ENCODE results near the gene CRAT. TPM values are rescaled to one million over a fixed set of nuclear protein-coding genes. Genes with fewer than 3 reads are reported as not detected.

The CRAT gene
- total RNA-seq, 4 donors from 2014 or later: 20.0 to 42.4 (median 27.4) TPM

- Histone ChIP-seq H3K4me3 (no peak overlapping the region), H3K9me3 (no peaks in the 10 kb centered on the region), H3K27me3 (no peaks in the 10 kb centered on the region), H3K4me1 (no peaks in the 10 kb centered on the region), H3K36me3 (no peaks in the 10 kb centered on the region), H3K27ac (no peak overlapping the region)
- no peak for DNase-seq
- no peak for TF ChIP-seq CTCF (IDR thresholded peaks at IDR 0.05)
- no peak for TF ChIP-seq POLR2A (IDR thresholded peaks at IDR 0.05)
- intact Hi-C loops (cut with DNase I; ENCODE audit: low total_unique reads): no loop called here
Observed at GRCh38 chr9:129108083-129108804, 2.3 kb downstream of the CRAT start.

- Histone ChIP-seq H3K9me3 (no peaks in the 10 kb centered on the region), H3K27ac (no peak overlapping the region), H3K4me1 (no peaks in the 10 kb centered on the region), H3K27me3 (no peaks in the 10 kb centered on the region), H3K4me3 (no peak overlapping the region), H3K36me3 (no peaks in the 10 kb centered on the region)
- DNase-seq: no peak
- intact Hi-C loops (cut with DNase I; ENCODE audit: low total_unique reads): no loop called here
- TF ChIP-seq POLR2A (IDR thresholded peaks at IDR 0.05) (no peak), CTCF (IDR thresholded peaks at IDR 0.05) (no peak)
Observed at GRCh38 chr9:129107651-129108050, 2.9 kb downstream of the CRAT start.

DNA sequence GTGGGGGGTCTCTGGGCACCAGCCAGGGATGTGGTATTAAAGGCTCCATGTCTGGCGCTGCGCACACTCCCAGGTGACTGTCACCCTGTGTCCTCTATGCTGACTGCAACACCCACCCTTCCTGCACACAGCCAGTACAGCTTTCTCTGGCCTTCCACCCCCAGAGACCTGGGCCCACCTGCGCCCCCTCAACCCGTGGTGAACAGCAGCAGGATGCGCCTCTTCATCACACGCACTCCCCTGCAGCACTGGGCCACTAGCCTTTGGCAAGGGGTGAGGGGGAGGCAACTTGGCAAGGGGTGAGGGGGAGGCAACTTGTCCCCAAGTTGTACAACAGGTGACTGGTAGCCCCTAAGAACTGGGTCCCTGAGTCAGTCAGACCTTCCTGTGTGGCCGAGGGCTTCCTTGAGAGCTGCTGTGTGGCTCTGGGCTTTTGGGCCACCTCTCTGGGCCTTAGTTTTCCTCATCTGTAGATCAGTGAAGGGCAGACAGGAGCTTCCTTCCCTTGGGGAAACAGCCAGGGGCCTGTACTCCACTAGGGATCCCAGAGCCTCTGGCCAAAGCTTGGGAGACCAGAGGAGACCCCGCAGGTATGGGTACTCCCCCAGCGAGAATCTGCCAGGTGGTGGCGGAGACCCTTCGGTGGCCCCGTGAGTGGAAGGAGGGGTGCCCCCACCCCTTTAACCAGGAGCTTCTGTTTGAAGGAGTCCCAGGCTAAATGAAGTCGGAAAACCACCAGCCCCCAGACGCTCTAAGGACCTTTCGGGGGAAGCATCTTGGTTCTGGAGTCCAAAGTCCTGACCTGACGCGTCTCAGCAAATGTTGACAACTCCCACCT is 4.5 kb downstream of the CRAT start:
- Histone ChIP-seq H3K27ac (no peak overlapping the region), H3K4me3 (no peak overlapping the region), H3K27me3 (no peaks in the 10 kb centered on the region), H3K4me1 (no peaks in the 10 kb centered on the region), H3K36me3 (no peaks in the 10 kb centered on the region), H3K9me3 (no peaks in the 10 kb centered on the region)
- intact Hi-C loops (cut with DNase I; ENCODE audit: low total_unique reads): no loop called here
- DNase-seq: no peak
- TF ChIP-seq POLR2A (IDR thresholded peaks at IDR 0.05): no peak
- TF ChIP-seq CTCF (IDR thresholded peaks at IDR 0.05): no peak

GRCh38 chr9:129104051-129104450 is 6.5 kb downstream of the CRAT start:
- Histone ChIP-seq H3K4me1 (no peaks in the 10 kb centered on the region), H3K4me3 (no peak overlapping the region), H3K36me3 (no peaks in the 10 kb centered on the region), H3K27ac (no peak overlapping the region), H3K9me3 (no peaks in the 10 kb centered on the region), H3K27me3 (no peaks in the 10 kb centered on the region)
- DNase-seq: no peak
- TF ChIP-seq POLR2A (IDR thresholded peaks at IDR 0.05): no peak
- TF ChIP-seq CTCF (IDR thresholded peaks at IDR 0.05): no peak
- intact Hi-C loops (cut with DNase I; ENCODE audit: low total_unique reads): no loop called here

DNA sequence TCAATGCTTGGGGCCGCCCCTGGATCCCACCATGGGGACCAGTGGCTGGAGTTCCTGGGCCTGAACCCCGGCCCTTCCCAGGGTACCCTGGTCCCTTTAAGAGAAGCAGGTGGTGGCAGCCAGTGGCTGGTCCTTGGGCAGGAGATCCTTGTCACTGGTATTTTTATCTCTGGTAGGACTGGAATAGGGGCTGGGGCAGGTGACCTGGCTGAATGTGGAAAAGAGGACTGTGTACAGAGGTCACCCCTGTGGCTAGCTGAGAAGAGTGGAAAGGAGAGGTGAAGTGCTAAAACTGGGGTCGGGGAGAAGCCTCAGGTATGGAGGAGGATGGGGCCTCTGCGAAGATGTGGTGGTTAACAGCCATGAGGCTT is 7.0 kb downstream of the CRAT start:
- H3K27ac ChIP-seq: no peak overlapping the region
- TF ChIP-seq POLR2A (IDR thresholded peaks at IDR 0.05): no peak
- no peak for TF ChIP-seq CTCF (IDR thresholded peaks at IDR 0.05)
- H3K36me3 ChIP-seq: no peaks in the 10 kb centered on the region
- no peaks in the 10 kb centered on the region for H3K4me1 ChIP-seq
- intact Hi-C loops (cut with DNase I; ENCODE audit: low total_unique reads): no loop called here
- no peaks in the 10 kb centered on the region for H3K9me3 ChIP-seq
- no peak overlapping the region for H3K4me3 ChIP-seq
- no peak for DNase-seq
- no peaks in the 10 kb centered on the region for H3K27me3 ChIP-seq

Data from uterus (tissue), 4 donors.